Measurements from ENCODE around the gene RPL27A.

The RPL27A gene

DNA sequence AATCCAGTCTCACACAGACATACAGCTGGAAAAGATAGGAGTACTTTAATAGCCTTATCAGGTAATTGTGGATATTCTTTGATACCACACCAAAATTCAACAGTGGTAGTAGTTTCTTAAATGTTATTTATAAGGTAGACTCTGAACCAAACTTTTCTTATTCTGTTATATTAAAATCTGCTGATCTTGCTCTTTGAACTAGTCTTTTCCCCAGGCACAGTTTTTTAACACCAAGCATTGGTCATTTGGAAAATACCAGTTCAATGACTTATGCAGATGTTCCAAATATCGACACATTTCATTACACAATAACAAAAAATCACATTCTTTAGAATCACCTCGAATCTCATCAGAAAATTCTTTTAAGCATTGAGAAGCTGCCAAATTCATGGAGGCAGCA lies 7.7 kb upstream of the RPL27A start:
- DNase-seq (ENCODE audit: low read depth in 3 of 3) = no peak

DNA sequence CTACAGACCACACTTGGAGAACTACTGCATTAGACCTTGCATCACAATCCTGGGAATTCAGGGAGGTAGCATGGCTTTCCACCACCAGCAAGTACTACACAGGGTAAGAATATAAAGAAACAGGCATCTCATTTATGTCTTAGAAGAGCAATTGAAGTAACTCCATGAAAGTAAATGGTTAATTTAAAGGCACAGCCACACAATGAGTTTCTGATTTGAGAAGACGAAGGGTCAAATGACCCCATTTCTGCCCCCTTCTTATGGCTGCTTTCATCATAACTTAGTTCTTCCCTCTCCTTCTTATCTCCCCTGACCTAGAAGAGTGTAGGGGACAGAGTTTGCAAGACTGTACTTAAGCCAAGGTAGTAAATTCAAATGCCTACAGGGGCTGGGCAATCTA lies 6.1 kb upstream of the RPL27A start:
- no peak for DNase-seq (ENCODE audit: low read depth in 3 of 3)

DNA sequence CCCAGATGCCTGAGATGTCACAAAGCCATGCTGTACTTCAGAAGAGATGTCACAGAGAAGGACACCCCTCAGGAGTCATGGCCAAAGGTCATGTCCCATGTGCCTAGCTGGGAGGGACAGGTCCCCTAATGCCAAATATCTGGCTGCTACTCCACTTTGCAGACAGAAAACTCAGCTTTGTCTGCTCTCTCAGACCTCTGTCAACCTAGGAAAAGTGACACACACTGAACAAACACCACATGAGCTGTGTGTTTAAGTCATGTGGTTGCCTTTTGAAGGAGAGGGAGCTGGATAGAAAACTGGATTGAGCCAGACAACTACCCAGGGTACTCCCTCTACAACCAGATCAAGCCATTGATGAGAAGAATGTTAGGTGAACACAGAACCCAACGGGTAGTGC lies 3.6 kb upstream of the RPL27A start:
- DNase-seq (ENCODE audit: low read depth in 3 of 3) = no peak

DNA sequence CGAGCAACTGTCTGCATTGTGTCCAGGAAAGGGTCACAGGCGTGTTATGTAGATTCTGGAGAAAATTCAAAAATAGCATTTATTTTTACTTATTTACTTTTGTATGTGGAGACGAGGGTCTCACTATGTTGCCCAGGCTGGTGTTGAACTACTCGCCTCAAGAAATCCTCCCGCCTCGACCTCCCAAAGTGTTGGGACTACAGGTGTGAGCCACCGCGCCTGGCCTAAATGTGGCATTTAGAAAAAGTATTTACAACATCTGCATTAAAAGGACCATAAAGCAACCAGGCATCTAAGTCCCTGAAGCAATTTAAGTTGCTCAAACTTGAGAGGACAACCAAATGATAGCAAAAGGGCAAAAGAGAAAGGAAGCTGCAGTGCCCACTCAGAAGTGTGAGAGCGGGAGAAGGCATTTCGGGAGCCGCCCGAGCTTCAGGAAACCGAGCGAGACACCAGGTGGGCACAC lies 722 bp upstream of the RPL27A start:
- DNase-seq (ENCODE audit: low read depth in 3 of 3) = no peak

DNA sequence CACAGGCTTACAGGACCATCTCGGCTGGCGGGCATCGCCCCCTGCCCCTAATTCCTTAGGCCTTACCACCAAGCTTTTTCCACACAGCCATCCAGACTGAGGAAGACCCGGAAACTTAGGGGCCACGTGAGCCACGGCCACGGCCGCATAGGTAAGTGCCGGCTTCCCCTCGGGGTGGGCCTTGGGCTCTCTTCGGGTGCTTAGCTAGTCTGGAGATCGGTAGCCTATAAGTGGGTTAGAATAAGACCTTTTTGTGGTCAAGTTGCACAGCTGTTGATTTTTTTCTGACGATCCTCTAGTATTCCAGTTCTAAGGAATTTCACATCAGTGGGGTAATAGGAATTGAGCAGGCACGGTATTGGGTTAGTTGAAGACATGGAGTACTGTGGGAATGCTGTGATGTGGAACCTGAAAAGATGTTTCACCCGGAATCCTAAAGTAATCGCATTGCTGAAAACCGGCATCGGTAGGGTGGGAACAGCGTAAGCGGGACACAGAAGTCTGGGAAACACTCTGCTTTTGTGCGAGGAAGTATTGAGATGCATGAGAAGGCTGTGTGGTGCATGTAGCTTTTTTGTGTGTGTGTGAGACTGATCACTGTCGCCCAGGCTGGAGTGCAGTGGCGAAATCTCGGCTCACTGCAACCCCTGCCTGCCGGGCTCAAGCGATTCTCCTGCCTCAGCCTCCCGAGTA lies 669 bp downstream of the RPL27A start:
- peak in 1 of 3 experiments; percentile 9 for DNase-seq (ENCODE audit: low read depth in 3 of 3)

DNA sequence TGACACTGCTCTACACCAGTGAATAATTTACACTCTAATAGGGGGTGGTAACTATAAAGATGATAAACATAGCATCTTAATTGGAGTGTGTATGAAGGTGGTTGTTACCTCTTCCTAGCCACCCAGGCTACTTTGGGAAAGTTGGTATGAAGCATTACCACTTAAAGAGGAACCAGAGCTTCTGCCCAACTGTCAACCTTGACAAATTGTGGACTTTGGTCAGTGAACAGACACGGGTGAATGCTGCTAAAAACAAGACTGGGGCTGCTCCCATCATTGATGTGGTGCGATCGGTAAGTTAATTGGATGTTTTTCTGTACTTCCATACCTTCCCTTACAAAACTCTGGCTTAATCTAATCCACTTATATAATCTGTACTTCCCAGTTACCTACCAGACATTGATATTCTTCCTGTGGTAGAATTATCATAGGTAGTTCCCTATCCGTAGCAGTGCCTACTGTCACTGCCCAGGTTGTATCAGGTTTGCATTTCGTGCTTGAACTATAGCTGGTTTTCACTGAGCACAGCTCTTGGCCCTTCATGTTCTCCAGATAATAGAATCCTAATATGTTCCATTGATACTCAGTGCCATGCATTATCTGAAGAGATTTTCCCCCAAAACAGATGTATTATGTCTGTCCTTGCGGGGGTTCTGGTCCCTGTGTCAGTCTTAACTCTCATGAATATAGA lies 2.2 kb downstream of the RPL27A start:
- DNase-seq (ENCODE audit: low read depth in 3 of 3) = no peak

DNA sequence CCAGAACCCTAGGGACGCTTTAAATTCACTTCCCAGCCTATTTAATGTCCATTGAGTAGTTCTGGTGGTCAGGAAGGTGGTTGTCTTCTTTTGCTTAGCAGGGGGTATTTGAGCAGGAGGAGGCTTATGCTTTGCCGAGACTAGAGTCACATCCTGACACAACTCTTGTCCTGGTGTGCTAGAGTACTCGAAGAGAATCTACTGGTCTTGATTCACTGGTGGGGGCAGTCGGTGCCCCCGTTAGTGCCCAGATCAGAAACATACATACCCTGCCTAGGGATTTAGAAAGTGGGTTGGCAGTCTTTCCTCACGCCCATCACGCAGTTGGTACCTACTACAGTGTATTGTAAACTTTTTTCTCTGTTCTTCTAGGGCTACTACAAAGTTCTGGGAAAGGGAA lies 2.7 kb downstream of the RPL27A start:
- no peak for DNase-seq (ENCODE audit: low read depth in 3 of 3)

DNA sequence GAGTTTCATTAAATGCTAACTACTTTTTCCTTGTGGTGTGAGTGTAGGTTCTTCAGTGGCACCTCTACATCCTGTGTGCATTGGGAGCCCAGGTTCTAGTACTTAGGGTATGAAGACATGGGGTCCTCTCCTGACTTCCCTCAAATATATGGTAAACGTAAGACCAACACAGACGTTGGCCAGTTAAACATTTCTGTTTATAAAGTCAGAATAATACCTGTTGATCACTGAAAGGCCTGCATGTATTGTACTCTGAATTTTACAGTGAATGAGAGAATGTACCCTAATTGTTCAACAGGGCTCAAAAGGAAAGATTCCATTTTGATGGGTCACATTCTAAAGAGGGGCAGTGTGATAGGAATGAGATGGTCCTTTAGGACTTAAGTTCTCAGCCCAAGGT lies 3.2 kb downstream of the RPL27A start:
- DNase-seq (ENCODE audit: low read depth in 3 of 3) = no peak

DNA sequence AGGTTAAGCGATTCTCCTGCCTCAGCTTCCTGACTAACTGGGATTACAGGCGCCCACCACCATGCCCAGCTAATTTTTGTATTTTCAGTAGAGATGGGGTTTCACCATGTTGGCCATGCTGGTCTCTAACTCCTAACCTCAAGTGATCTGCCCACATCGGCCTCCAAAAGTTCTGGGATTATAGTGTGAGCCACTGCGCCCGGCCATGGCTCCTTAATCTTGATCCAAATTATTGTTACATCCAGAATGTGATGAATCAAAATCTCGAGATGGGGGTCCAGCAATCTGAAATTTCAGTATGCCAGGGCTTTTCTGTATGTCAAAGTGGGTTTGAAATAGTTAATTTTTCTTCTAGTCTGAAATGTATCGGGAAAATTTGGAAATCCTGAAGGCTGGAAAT lies 3.7 kb downstream of the RPL27A start:
- no peak for DNase-seq (ENCODE audit: low read depth in 3 of 3)

DNA sequence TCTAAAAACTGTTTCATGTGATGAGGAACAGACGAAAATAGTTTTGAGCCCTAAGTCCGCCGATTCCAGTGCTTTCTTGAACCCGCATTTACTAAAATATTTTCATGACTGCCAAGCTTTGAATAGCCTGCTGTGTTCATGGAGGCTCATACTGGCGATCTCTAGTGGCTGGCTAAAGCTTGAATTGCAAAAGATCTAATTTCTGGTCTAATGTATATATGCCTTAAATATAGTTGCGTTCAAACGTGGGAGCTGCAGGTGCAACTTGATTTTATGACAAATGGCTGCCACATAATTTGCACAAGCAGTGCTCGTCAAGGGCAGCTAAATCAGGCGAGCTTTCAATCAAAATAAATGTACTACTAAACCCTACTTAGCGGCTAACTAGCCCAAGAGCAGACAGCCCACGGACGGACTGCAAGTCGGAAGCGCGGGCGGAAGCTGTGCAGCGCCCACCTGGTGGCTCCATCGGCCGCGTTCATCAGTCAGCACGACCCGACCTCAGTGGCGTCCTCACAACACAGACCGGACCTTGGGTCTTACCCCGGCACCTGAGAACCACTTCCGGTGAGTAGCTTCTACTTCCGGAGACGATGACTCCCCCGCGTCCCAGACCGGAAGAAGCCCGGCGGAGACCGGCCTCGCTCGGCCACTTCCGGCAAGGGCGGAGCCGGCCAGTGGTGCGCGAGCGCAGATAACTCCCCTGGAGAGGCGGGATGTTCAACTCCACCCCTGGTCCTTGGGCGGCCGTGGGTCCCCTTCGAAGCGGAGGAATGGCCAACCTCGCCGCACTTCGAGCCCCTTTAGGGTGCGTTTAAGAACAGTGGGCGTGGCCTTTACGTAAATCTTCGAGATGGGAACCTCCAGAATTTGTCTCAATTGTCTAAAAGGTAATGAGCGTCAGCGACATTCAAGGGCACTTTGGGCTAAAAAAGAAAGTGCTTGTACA lies 6.1 kb downstream of the RPL27A start:
- DNase-seq (ENCODE audit: low read depth in 3 of 3) = peak; percentile 58 to 73 (median 67)

DNA sequence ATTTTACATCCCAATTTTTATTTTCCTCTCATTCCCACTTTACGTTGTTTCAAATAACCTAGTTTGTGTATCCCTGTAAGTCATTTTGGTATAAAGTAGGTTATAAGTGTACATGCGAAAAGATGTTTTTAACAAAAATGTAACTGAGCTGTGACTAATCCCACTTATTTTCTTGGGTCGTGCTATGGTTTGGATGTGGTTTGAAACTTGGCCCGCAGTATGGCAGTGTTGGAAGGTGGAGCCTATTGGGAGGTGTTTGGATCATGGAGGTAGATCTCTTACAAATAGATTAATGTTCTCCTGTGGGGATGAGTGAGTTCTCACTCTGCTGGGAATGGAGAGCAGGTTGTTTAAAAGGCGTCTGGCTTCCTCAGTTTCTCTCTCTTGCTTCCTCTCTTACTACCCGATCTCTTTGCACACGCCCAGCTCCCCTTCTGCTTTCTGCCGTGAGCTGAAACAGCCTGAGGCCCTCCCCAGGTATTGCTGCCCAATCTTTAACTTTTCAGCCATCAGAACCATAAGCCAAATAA lies 7.2 kb downstream of the RPL27A start:
- DNase-seq (ENCODE audit: low read depth in 3 of 3) = no peak

DNA sequence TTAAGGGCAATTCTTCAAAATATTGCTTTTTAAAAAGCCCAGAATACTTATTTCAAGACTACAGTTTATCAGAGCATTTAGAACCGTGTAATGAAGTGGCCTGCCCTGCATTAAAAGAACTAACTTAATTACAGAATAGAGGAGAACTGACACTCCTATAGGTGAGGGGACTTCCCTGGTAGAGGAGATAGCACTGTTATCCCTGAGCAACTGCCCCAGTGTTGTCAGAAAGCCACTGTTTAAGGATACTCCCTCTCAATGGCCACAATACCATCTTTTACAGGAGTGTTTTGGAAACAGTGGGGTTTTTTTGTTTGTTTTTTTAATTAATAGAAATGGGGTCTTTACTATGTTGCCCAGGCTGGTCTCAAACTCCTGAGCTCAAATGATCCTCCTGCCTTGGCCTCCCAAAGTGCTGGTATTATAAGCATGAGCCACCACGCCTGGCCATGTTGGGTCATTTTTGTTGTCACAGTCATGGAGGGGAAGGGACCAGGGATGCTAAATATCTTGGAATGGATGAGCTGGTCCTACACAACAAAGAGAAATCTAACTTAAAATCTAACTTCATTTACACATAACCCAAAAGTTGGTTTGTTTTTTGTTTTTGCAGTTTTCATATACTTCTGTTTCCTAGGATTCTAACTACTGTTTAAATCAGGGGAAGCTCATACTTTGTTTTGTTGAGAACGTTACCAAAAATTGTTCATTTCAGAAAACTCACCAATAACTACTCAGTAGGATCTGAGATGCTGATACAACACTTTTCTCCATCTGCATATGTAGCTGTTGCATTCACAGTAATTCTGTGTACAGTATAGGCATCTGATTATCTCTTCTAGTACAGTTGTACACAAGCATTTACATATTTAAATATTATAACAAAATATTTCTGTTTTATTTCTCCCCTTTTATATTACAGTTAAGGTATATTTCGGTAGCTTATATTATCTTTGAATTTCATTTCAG lies 8.1 kb downstream of the RPL27A start:
- no peak for DNase-seq (ENCODE audit: low read depth in 3 of 3)

DNA sequence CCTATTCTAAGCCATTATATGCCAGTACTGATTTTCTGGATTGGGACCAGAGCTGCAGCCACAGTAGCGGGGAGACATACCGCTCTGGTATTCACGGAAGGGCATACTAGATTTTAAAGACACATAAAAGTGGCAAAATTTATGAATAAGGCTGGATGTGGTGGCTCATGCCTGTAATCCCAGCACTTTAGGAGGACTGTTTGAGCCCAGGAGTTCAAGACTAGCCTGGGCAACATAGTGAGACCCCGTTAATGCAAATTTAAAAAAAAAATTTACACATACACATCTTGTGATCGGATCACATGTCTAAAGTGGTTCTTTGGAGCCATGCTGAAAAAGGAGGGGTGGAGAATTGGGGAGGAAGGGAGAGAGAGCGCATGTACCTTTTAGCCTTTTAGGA lies 9.0 kb downstream of the RPL27A start:
- no peak for DNase-seq (ENCODE audit: low read depth in 3 of 3)

DNA sequence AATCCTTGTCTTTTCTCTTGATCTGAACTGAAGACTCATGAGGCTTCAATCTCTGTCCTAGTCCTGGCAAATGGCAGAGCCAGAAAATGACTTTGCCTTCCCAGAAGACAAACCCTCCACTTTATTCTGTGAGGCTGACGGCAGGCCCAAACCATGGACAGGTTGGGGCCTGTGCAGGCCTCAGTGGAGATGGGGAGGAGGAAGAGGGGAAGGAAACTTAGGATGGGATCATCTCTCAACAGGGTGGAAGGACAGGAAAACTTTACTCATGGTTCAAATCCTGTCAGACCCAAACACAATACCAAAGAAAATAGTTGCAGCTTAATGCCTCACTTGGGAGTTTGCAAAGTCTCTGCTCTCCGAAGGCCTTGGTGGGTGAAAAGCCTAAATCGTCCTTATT lies 9.8 kb downstream of the RPL27A start:
- DNase-seq (ENCODE audit: low read depth in 3 of 3) = no peak

DNA sequence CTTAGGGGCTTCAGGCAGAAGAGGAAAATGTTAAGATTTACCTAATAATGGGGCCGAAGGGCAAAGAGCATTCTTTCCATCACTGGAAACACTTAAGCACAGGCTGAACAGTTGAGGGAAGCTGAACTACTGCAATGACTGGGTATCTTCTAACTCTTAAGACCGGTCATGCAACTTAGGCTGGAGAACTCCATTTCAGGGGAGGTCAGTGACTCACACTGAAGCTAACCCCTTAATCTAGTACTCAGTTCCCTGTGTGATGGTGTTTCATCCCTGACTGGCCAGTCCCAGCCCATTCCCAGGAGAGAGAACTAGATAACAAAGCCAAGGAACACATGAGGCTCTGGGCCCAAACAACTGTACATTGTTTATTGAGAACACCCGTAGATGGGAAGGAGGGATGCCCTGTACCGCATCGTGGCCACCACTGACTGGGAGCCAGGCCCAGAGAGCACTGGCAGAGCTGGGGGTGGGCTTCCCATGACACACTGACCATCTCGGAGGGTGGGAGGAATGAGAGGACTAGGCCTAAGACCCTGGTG lies 10.5 kb downstream of the RPL27A start:
- DNase-seq (ENCODE audit: low read depth in 3 of 3) = no peak

DNA sequence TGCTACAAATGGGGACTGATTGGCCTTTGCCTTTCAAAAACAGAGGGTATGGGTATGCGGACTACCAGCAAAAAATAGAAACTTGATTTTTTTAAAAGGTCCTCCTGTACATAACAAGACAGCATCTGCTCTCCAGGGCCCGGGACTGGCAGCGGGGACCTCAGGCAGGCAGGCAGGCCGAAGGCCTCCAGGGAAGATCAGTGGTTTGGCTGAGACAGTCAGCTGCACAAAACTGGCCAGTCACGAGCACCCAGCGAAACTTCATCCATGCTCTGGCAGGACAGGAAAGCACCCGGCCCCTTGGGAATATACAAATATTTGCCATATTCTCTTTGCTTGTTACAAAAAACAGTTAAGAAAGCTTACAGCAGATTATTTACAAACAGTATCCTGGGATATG lies 11.0 kb downstream of the RPL27A start:
- no peak for DNase-seq (ENCODE audit: low read depth in 3 of 3)

DNA sequence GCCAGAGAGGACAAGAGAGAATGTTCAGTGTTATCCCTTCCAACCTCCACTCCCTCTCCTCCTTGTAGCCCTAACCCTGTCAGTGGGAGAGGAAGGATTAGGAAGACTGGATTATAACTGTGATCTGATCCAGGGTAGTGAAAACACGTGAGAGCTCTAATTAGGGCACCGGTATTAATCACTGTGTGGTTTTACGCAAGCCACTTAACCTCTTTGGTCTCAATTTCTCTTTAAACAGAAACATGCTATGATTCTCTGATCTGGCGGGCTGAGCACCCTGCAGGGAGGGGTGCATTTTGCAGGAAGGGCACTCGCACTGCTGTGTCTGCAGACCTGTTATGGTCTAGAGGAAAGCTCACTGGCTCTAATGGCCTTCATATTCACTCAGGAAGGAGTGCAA lies 11.5 kb downstream of the RPL27A start:
- DNase-seq (ENCODE audit: low read depth in 3 of 3) = no peak

DNA sequence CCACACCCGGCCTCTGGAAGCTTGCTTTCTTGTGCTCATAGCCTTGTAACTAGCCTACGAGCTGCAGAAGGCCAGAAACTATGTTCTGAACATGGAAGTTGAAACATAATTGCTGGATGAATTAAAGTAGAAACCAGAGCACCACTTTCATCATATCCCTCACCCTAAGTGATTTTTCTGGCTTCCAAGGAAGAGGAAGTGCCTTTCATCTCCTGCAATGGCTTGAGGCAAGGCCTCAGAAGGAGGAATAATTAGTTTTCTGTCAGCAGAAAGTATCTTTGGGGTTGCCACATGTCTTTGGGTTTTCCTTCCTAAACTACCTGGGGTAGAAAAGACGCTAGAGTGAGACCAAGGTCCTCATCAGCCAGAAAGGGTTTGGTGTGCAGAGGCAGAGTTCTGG lies 14.5 kb downstream of the RPL27A start:
- no peak for DNase-seq (ENCODE audit: low read depth in 3 of 3)

DNA sequence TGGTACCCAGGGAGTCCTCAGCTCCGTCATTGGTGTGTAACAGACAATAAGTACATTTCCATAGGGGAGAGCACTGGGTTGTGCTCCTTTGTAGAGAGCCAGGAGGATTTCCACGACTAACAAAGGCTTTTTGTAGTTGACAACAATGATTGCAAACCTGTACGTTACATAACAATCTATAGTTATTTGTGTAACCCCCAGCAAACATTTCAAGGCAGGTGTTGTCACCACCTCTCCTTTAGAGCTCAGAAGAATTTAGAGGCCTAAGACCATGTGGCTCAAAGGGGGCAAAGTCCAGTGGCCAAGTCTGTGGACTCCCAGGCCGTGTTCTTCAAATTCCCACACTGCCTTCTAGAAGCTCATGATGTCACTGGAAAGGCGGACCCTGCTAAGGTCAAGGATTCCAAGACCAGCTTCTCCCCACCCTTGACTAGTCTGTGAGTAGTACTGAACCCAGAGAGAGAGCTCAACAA lies 15.8 kb downstream of the RPL27A start:
- no peak for DNase-seq (ENCODE audit: low read depth in 3 of 3)

DNA sequence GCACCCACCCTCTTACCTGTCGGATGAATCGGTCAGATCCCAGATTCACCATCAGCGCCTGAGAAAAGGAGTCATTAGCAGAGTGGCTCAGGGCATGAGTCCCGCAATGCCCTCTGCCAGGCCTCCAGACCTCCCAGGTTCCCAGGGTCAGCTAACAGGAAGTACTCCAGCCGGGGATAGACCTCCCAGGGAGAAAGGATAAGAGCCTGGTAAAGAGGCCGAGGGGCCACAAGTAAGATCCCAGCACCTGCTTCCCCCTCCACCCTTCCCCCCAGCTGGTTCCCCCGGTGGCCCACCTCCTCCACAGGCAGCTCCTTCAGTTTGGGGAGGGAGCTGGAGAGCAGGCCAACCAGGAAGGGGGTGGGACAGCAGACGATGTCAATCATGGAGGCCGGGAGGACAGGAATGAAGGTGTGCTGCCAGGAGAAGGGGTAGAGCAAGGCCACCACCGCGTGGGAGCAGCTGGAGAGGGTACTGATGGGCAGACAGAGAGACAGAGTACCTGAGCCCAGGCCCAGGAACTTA lies 16.4 kb downstream of the RPL27A start:
- DNase-seq (ENCODE audit: low read depth in 3 of 3) = no peak
